HepG2 (cell line): ENCODE measurements around the gene PCBP2. TPM values are rescaled to one million over a fixed set of nuclear protein-coding genes. Genes with fewer than 3 reads are reported as not detected.

Experiments used
- AGO1 ChIP-seq: fragments of 200-400 bp; formaldehyde crosslinking; IDR thresholded peaks from 2 replicates; pipeline ENCODE4 v1.6.1; 2017; ENCODE audit warnings: mild to moderate bottlenecking, low read depth, low read length, moderate library complexity; ENCODE audit not compliant: poor library complexity, severe bottlenecking
- CHCHD3 ChIP-seq: sonication (generic); formaldehyde crosslinking; IDR thresholded peaks from 2 replicates; pipeline ENCODE4 v1.8.0; 2022; ENCODE audit warnings: mild to moderate bottlenecking, missing genetic modification reagents, moderate library complexity
- FOXA1 ChIP-seq, 2 experiments: fragments of 450-650 bp in 1 of 2; sonication (generic) in 1 of 2; formaldehyde crosslinking in 1 of 2; IDR thresholded peaks; 2 replicates each; pipeline versions ENCODE4 v1.4.0 to v1.6.1; 2016 to 2020; ENCODE audit warnings: missing genetic modification reagents in 1 of 2
- HDAC2 ChIP-seq: sonication (generic); formaldehyde crosslinking; IDR thresholded peaks from 2 replicates; pipeline ENCODE4 v1.4.0; 2020; ENCODE audit warnings: missing genetic modification reagents
- HDAC6 ChIP-seq: fragments of 200-600 bp; sonication (generic); IDR thresholded peaks from 2 replicates; pipeline ENCODE4 v1.7.0; 2017; ENCODE audit warnings: mild to moderate bottlenecking, antibody characterized with exemption, low read length, low read depth
- NFIB ChIP-seq: sonication (generic); formaldehyde crosslinking; IDR thresholded peaks from 2 replicates; pipeline ENCODE4 v1.9.0; 2021; ENCODE audit warnings: missing genetic modification reagents, mild to moderate bottlenecking, borderline replicate concordance
- SMYD3 ChIP-seq: sonication (generic); formaldehyde crosslinking; IDR thresholded peaks from 2 replicates; pipeline ENCODE4 v1.8.1; 2023; ENCODE audit warnings: mild to moderate bottlenecking, missing genetic modification reagents
- SSRP1 ChIP-seq: IDR thresholded peaks from 2 replicates; pipeline ENCODE4 v1.6.1; 2016; ENCODE audit warnings: control low read depth
- STAT5B ChIP-seq: sonication (generic); formaldehyde crosslinking; IDR thresholded peaks from 2 replicates; pipeline ENCODE4 v1.4.0; 2020; ENCODE audit warnings: missing genetic modification reagents
- ZBTB20 ChIP-seq: sonication (generic); formaldehyde crosslinking; IDR thresholded peaks from 2 replicates; pipeline ENCODE4 v1.8.1; 2023; ENCODE audit warnings: missing genetic modification reagents, low read depth, mild to moderate bottlenecking, borderline replicate concordance
- ZFP41 ChIP-seq: sonication (generic); formaldehyde crosslinking; IDR thresholded peaks from 2 replicates; pipeline ENCODE4 v1.4.0; 2020; ENCODE audit warnings: mild to moderate bottlenecking, missing genetic modification reagents, borderline replicate concordance
- ZNF124 ChIP-seq: sonication (generic); formaldehyde crosslinking; IDR thresholded peaks from 2 replicates; pipeline ENCODE4 v1.4.0; 2020; ENCODE audit warnings: missing genetic modification reagents
- ZNF572 ChIP-seq: sonication (generic); formaldehyde crosslinking; IDR thresholded peaks from 2 replicates; pipeline ENCODE4 v1.5.1; 2020; ENCODE audit warnings: mild to moderate bottlenecking, missing genetic modification reagents
- ZNF788 ChIP-seq: sonication (generic); formaldehyde crosslinking; IDR thresholded peaks from 2 replicates; pipeline ENCODE4 v1.5.0; 2020; ENCODE audit warnings: mild to moderate bottlenecking, missing genetic modification reagents, borderline replicate concordance
- ZZZ3 ChIP-seq: sonication (generic); formaldehyde crosslinking; IDR thresholded peaks from 2 replicates; pipeline ENCODE4 v1.4.0; 2020; ENCODE audit warnings: missing genetic modification reagents, mild to moderate bottlenecking, borderline replicate concordance
- polyA plus RNA-seq, 8 experiments: library from polyadenylated mRNA; depleted of rRNA in 3 of 8; stranded (reverse) in 7 of 8; unstranded in 1 of 8; fragments of >200 nt; fragmentation: Illumina TruSeq in 4 of 8; extraction: Trizol in 4 of 8; gene quantifications; 2 replicates each; pipeline versions ENCODE4 v1.2.1 to v1.2.3, GENCODE V29; 2011 to 2016; ENCODE audit warnings: low read depth in 4 of 8, missing spikeins in 1 of 8, mixed read lengths in 1 of 8; ENCODE audit not compliant: insufficient read depth in 1 of 8
- total RNA-seq, 5 experiments: library from RNA; depleted of rRNA; stranded (reverse); fragments of >200 nt; fragmentation: Illumina TruSeq; extraction: Trizol; gene quantifications; 2 replicates each; pipeline ENCODE4 v1.2.3, GENCODE V29; 2016; ENCODE audit warnings: low read depth in 1 of 5
- TF ChIP-seq, protein P1 (sequence below): sonication (generic); formaldehyde crosslinking; IDR thresholded peaks from one replicate; pipeline ENCODE4 v1.5.1; 2020; ENCODE audit warnings: mild to moderate bottlenecking, missing genetic modification reagents; ENCODE audit errors: not compliant biosample characterization
- TF ChIP-seq, protein P2 (sequence below): sonication (generic); formaldehyde crosslinking; IDR thresholded peaks from 2 replicates; pipeline ENCODE4 v1.8.0; 2022; ENCODE audit warnings: missing genetic modification reagents, mild to moderate bottlenecking, inconsistent platforms, borderline replicate concordance
- TF ChIP-seq, protein P3 (sequence below): sonication (generic); formaldehyde crosslinking; IDR thresholded peaks from 2 replicates; pipeline ENCODE4 v1.9.0; 2021; ENCODE audit warnings: missing genetic modification reagents, borderline replicate concordance

Gene PCBP2
- total and polyA plus RNA-seq, 2 of the 13 experiments (the other 11 are each of a cell fraction or from before 2014, with no cell fraction given): 154 to 345 TPM

DNA sequence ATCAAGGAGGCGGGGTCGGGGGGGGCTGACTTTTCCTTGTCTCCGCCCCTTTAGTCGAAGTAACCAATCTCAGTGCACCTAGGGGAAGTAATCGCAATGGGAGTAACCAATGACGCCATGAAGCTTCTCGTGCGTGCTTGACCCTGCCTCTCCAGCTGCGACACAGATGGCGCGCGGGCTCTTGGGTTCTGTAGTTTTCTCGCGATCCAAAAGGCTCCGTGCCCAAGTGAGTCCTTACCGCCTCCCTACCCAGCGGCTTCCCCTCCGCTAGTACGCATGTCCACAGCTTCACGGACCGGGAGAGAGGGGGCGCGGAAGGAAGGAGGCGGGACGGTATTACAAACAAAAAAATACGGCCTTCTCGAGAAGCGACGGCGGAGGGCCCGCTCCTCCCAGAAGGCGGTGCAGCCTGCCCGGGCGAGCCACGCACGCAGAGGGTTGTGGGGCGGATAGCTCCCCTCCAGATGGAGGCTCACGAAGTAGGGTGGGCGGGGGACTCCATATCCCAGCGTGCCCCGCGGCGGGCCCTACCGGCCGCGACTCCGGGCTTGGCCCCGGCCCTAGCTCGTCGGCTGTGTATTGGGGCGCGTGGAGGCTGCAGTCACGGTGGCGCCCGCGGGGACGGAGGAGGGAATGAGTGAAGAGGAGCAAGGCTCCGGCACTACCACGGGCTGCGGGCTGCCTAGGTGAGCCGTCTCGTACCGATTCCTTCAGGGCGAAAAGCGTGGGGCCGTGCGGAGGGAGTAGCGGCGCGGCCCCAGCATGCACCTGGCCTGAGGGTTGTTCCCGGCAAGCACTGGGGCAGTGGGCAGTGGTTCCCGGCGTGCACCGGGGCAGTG, 49.1 kb downstream of the PCBP2 start, which contains the start of gene TARBP2 (continued):
- TF ChIP-seq HDAC2 (no peak; the same call in 1 of the 2 replicates), SMYD3 (no peak), CHCHD3 (CRISPR knock-in tag) (peak; percentile 77; the same call in 1 of the 2 replicates), ZNF788 (CRISPR knock-in tag) (peak; percentile 84; the same call in 1 of the 2 replicates), ZNF572 (CRISPR knock-in tag) (peak; percentile 88), NFIB (CRISPR knock-in tag) (no peak), STAT5B (no peak), AGO1 (peak; percentile 68), ZBTB20 (CRISPR knock-in tag) (no peak; the same call in 1 of the 2 replicates), SSRP1 (CRISPR knock-in tag) (no peak), ZFP41 (CRISPR knock-in tag) (no peak), FOXA1 (IDR thresholded peaks at IDR 0.05) (no peak), FOXA1 (CRISPR knock-in tag; IDR thresholded peaks at IDR 0.05) (no peak), HDAC6 (no peak), ZNF124 (peak; percentile 28; the same call in 1 of the 2 replicates), ZZZ3 (CRISPR knock-in tag) (no peak; the same call in 1 of the 2 replicates)
- TF ChIP-seq, protein P1, sequence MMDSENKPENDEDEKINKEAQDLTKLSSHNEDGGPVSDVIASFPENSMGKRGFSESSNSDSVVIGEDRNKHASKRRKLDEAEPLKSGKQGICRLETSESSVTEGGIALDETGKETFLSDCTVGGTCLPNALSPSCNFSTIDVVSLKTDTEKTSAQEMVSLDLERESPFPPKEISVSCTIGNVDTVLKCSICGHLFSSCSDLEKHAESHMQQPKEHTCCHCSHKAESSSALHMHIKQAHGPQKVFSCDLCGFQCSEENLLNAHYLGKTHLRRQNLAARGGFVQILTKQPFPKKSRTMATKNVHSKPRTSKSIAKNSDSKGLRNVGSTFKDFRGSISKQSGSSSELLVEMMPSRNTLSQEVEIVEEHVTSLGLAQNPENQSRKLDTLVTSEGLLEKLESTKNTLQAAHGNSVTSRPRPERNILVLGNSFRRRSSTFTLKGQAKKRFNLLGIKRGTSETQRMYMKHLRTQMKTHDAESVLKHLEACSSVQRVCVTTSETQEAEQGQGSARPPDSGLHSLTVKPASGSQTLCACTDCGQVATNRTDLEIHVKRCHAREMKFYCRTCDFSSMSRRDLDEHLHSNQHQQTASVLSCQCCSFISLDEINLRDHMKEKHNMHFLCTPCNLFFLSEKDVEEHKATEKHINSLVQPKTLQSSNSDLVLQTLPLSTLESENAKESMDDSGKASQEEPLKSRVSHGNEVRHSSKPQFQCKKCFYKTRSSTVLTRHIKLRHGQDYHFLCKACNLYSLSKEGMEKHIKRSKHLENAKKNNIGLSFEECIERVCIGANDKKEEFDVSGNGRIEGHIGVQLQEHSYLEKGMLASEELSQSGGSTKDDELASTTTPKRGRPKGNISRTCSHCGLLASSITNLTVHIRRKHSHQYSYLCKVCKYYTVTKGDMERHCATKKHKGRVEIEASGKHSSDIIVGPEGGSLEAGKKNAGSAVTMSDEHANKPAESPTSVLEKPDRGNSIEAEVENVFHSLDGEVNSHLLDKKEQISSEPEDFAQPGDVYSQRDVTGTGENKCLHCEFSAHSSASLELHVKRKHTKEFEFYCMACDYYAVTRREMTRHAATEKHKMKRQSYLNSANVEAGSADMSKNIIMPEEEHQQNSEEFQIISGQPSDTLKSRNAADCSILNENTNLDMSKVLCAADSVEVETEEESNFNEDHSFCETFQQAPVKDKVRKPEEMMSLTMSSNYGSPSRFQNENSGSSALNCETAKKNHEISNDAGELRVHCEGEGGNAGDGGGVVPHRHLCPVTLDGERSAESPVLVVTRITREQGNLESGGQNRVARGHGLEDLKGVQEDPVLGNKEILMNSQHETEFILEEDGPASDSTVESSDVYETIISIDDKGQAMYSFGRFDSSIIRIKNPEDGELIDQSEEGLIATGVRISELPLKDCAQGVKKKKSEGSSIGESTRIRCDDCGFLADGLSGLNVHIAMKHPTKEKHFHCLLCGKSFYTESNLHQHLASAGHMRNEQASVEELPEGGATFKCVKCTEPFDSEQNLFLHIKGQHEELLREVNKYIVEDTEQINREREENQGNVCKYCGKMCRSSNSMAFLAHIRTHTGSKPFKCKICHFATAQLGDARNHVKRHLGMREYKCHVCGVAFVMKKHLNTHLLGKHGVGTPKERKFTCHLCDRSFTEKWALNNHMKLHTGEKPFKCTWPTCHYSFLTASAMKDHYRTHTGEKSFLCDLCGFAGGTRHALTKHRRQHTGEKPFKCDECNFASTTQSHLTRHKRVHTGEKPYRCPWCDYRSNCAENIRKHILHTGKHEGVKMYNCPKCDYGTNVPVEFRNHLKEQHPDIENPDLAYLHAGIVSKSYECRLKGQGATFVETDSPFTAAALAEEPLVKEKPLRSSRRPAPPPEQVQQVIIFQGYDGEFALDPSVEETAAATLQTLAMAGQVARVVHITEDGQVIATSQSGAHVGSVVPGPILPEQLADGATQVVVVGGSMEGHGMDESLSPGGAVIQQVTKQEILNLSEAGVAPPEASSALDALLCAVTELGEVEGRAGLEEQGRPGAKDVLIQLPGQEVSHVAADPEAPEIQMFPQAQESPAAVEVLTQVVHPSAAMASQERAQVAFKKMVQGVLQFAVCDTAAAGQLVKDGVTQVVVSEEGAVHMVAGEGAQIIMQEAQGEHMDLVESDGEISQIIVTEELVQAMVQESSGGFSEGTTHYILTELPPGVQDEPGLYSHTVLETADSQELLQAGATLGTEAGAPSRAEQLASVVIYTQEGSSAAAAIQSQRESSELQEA (CRISPR knock-in tag): peak; percentile 53
- TF ChIP-seq, protein P2, sequence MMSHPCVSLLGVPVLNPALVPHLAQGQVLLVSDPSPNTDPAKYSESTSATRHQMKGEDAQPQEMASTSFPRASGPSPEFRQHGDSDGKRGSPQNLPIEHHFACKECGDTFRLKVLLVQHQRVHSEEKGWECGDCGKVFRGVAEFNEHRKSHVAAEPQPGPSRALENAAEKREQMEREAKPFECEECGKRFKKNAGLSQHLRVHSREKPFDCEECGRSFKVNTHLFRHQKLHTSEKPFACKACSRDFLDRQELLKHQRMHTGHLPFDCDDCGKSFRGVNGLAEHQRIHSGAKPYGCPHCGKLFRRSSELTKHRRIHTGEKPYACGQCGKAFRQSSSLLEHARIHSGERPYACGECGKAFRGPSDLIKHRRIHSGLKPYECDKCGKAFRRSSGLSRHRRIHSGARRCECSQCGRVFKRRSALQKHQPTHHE (CRISPR knock-in tag): peak; percentile 56; the same call in 1 of the 2 replicates
- TF ChIP-seq, protein P3, sequence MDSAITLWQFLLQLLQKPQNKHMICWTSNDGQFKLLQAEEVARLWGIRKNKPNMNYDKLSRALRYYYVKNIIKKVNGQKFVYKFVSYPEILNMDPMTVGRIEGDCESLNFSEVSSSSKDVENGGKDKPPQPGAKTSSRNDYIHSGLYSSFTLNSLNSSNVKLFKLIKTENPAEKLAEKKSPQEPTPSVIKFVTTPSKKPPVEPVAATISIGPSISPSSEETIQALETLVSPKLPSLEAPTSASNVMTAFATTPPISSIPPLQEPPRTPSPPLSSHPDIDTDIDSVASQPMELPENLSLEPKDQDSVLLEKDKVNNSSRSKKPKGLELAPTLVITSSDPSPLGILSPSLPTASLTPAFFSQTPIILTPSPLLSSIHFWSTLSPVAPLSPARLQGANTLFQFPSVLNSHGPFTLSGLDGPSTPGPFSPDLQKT: peak; percentile 92; the same call in 1 of the 2 replicates
